HUDEP-2 (cell line): ENCODE data around the gene BRCC3.
"Not testable (repeated sequence)": the region's sequence is repeated elsewhere in the genome, so short reads cannot be mapped to it uniquely, and the experiment has no call there.

ENCODE experiments used
- DNase-seq, 76 experiments: peaks; one replicate each; lab custom pipeline; 2025; ENCODE audit not compliant: unreplicated experiment in 76 of 76; lab: John Stamatoyannopoulos, UW

BRCC3 gene

GRCh38 chrX:155143959-155144548, 72.7 kb downstream of the BRCC3 start:
- DNase-seq = no peak

- DNase-seq = no peak
Observed at GRCh38 chrX:155144926-155145325, 73.6 kb downstream of the BRCC3 start.

- peak in 2 of 76 experiments; percentile 1 to 3 for DNase-seq
Observed at GRCh38 chrX:155147612-155148011, 76.3 kb downstream of the BRCC3 start.

GRCh38 chrX:155148166-155148565, 76.9 kb downstream of the BRCC3 start:
- not testable (repeated sequence) for DNase-seq

- DNase-seq = peak in 11 of 76 experiments; percentile 1 to 29 (median 4)
Observed at GRCh38 chrX:155148724-155149537, 77.6 kb downstream of the BRCC3 start.

- DNase-seq = no peak
Observed at GRCh38 chrX:155169881-155170280, 98.6 kb downstream of the BRCC3 start.
